Activated CD8-positive, alpha-beta T cell treated with anti-CD3 and anti-CD28 coated beads, Interleukin-2, amount 10 ng/mL, durations not matched to agents 7 days and 5 days (primary cell): Measurements from ENCODE around the gene DIP2C. TPM values are rescaled to one million over a fixed set of nuclear protein-coding genes. Genes with fewer than 3 reads are reported as not detected.

Experiments
- ATAC-seq: fragments of 150-1000 bp; cut with Tn5 transposase; one replicate; pipeline ENCODE4 v1.10.0; 2021; ENCODE audit warnings: moderate library complexity
- CTCF ChIA-PET: fragments of 350-600 bp; sonication (Branson Sonifier 250); formaldehyde crosslinking; loops from one replicate; lab custom pipeline; 2021; ENCODE audit warnings: antibody characterized with exemption; lab: Charles Lee
- POLR2A ChIA-PET: fragments of 350-600 bp; sonication (Branson Sonifier 250); formaldehyde crosslinking; loops from one replicate; lab custom pipeline; 2021; ENCODE audit warnings: antibody characterized with exemption; lab: Charles Lee
- DNase-seq: peaks from one replicate; pipeline ENCODE4 v3.0.0-alpha.2; 2020
- H3K27ac Mint-ChIP-seq: one replicate; pipeline ENCODE4 v1.8.0; 2021; ENCODE audit warnings: mild to moderate bottlenecking, mixed read lengths
- H3K27me3 Mint-ChIP-seq: one replicate; pipeline ENCODE4 v1.8.0; 2021; ENCODE audit warnings: low read depth, mixed read lengths
- H3K36me3 Mint-ChIP-seq: one replicate; pipeline ENCODE4 v1.8.0; 2021; ENCODE audit warnings: low read depth, mixed read lengths
- H3K4me1 Mint-ChIP-seq: one replicate; pipeline ENCODE4 v1.8.0; 2021; ENCODE audit warnings: low read depth, mixed read lengths
- H3K4me3 Mint-ChIP-seq: one replicate; pipeline ENCODE4 v1.8.0; 2021; ENCODE audit warnings: mild to moderate bottlenecking, mixed read lengths
- H3K9me3 Mint-ChIP-seq: one replicate; pipeline ENCODE4 v1.8.0; 2022; ENCODE audit warnings: mixed read lengths; ENCODE audit not compliant: insufficient read depth
- total RNA-seq, 2 experiments: library from RNA; stranded (reverse); gene quantifications; one replicate each; pipeline ENCODE4 v1.2.3, GENCODE V29; 2021

Gene DIP2C
- total RNA-seq, 2 experiments from 2014 or later, result 0.34 to 0.39 TPM

DNA sequence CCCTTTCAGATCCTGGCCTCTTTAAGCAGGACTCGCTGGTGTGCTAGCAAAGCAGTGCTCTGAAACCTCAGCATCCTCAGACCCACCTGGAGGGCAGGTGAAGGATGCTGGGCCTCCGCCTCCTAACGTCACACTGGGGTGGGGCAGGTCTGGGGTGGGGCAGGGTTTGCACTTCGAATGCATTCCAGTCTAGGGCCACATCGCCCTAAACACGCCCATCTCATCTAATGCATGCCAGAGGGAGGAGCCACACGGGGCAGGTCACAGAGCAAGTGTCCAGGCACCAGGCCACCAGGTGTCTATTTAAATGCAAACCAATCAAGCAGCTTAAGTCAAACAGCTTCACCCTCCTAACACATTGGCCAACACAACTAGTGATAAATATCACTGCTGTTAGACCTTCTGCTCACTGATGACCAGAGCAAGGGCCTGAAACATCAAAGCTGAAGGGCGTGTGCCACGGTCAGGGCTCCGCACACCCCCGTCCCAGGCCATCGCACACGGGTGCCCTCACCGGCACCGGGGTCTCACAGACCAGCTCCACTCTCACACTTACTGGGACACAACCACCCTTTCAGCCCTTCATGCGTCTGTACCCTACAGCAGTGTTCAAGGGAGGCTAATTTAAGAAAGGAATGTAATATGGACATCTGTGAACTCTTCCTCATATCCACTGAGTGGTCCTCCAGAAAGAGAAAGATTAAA, 47.1 kb downstream of the DIP2C start:
- DNase-seq, result no peak
- ChIA-PET POLR2A (no interaction called here), CTCF (no interaction called here)
- no peaks in the 10 kb centered on the region for H3K36me3 Mint-ChIP-seq
- H3K9me3 Mint-ChIP-seq, result no peaks in the 10 kb centered on the region
- no peak overlapping the region for H3K27ac Mint-ChIP-seq
- H3K4me1 Mint-ChIP-seq, result no peaks in the 10 kb centered on the region
- peaks cover 5% of the 10 kb centered on the region for H3K27me3 Mint-ChIP-seq
- ATAC-seq, result no peak
- H3K4me3 Mint-ChIP-seq, result no peak overlapping the region

DNA sequence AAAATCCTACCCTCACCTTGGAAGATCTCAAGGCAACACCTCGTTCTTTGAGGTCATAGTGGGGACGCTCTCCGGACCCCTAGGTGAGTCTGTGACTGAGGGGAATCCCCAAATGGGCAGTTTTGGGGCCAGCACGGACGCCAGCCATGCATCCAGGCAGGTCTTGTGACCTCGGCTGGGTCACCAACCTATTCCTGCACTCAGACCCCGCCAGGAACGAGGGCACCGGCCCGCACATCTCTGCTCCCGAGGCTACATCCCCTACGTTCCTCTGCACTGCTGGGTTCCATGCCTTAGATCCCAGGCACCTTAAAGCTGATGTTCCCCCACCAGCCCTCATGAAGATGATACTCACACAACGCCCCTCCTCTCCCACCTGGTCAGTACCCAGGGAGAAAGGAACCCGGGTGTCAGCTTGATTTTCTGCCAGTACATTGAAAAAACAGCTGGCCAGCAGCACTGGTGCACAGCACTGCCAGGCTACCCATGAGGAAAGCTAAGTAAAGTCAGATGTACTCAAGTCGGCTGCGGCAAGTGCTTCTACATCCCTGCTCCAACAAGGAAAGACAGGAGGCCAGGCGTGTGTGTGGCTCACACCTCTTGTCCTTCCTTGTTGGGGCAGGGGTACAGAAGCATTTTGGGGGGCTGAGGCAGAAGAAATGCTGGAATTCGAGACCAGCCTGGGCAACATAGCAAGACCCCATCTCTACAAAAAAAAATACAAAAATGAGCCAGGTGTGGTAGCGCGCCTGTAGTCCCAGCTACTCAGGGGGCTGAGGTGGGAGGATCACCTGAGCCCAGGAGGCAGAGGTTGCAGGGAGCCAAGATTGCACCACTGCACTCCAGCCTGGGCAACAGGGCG, 48.1 kb downstream of the DIP2C start:
- no peaks in the 10 kb centered on the region for H3K9me3 Mint-ChIP-seq
- no peak overlapping the region for H3K27ac Mint-ChIP-seq
- H3K4me3 Mint-ChIP-seq, result no peak overlapping the region
- DNase-seq (no peak), ATAC-seq (no peak)
- no peaks in the 10 kb centered on the region for H3K36me3 Mint-ChIP-seq
- peaks cover 13% of the 10 kb centered on the region for H3K27me3 Mint-ChIP-seq
- H3K4me1 Mint-ChIP-seq, result no peaks in the 10 kb centered on the region
- ChIA-PET CTCF (no interaction called here), POLR2A (no interaction called here)

DNA sequence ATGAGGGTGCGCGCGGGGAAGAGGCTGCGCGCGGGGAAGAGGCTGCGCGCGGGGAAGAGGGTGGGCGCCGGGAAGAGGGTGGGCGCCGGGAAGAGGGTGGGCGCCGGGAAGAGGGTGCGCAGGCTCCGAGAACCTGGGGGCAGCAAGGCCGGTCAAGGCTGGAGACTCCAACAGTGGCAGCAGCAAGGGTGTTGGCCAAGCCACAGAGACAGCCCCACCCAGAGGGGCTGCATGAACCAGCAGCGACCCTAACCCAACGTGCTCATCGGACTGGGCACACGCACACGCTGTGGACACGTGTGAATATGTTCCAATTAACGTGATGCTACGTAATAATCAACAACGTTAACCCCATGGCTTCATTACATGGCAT, 48.8 kb downstream of the DIP2C start:
- Mint-ChIP-seq H3K9me3 (no peaks in the 10 kb centered on the region), H3K4me3 (no peak overlapping the region), H3K27ac (no peak overlapping the region), H3K4me1 (no peaks in the 10 kb centered on the region), H3K36me3 (no peaks in the 10 kb centered on the region), H3K27me3 (peaks cover 15% of the 10 kb centered on the region)
- ChIA-PET CTCF (no interaction called here), POLR2A (no interaction called here)
- DNase-seq, result no peak
- no peak for ATAC-seq

DNA sequence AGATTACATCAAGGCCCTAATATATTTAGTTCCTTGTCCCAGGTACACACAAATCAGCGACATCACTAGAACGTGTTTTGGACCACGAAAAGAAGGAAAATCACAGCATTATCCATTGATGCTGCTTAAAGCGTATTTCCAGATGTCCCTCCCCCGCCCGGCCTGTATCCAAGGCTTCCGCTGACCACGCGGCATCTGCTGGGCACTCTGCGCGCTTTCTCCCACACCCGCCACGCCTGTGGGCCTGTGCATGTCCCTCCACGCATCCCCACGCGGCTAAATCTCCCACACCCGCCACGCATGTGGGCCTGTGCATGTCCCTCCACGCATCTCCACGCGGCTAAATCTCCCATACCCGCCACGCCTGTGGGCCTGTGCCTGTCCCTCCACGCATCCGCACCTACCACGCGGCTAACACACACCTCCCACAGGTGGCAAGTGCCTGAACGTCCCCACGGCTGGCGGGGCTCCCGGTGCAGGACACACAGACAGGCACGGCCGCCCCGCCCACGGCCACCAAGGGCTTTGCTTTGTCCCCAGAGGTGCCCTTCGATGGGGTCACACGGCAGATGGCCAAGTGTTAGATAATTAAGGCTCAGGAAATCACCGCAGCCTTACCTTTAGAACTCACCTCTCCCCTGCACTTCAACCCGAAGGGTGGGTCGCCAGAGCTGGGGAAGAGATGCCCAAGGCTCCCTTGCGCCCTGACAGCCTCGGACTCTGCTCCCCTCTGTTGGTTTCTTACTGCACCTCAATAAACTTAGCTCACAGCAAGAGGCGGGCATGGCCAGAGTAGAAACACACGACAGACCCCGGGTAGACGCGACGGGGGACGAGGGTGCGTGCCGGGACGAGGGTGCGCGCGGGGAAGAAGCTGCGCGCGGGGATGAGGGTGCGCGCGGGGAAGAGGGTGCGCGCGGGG, 49.5 kb downstream of the DIP2C start:
- H3K4me1 Mint-ChIP-seq, result no peaks in the 10 kb centered on the region
- DNase-seq (no peak), ATAC-seq (no peak)
- no peaks in the 10 kb centered on the region for H3K36me3 Mint-ChIP-seq
- POLR2A ChIA-PET, result no interaction called here
- CTCF ChIA-PET, result no interaction called here
- H3K4me3 Mint-ChIP-seq, result no peak overlapping the region
- H3K27ac Mint-ChIP-seq, result no peak overlapping the region
- H3K27me3 Mint-ChIP-seq, result peaks cover 15% of the 10 kb centered on the region
- no peaks in the 10 kb centered on the region for H3K9me3 Mint-ChIP-seq

DNA sequence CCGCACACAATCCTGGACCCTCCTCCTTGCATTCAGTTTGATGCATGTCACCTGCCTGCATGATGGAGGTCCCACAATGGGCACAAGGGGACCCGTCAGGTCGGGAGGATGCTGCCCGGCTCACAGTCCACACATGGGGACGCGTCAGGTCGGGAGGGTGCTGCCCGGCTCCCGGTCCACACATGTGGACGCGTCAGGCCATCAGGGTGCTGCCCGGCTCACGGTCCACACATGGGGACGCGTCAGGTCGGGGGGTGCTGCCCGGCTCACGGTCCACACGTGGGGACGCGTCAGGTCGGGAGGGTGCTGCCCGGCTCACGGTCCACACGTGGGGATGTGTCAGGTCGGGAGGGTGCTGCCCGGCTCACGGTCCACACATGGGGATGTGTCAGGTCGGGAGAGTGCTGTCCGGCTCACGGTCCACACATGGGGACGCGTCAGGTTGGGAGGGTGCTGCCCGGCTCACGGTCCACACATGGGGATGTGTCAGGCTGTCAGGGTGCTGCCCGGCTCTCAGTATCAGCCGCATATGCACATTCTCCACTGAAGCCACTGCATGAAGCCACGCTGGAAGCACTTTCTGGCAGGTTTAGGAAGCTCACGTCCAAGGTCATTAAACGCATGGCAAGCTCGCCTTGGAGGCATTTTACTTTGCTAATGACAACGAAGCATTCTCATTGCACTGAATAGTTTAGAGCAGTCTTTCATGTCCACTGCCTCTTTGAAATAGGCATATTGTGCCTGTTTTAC, 50.3 kb downstream of the DIP2C start:
- H3K9me3 Mint-ChIP-seq, result no peaks in the 10 kb centered on the region
- no peak overlapping the region for H3K27ac Mint-ChIP-seq
- no peaks in the 10 kb centered on the region for H3K36me3 Mint-ChIP-seq
- no peak overlapping the region for H3K4me3 Mint-ChIP-seq
- POLR2A ChIA-PET, result no interaction called here
- CTCF ChIA-PET, result no interaction called here
- DNase-seq (no peak), ATAC-seq (no peak)
- H3K4me1 Mint-ChIP-seq, result no peaks in the 10 kb centered on the region
- H3K27me3 Mint-ChIP-seq, result peaks cover 19% of the 10 kb centered on the region

DNA sequence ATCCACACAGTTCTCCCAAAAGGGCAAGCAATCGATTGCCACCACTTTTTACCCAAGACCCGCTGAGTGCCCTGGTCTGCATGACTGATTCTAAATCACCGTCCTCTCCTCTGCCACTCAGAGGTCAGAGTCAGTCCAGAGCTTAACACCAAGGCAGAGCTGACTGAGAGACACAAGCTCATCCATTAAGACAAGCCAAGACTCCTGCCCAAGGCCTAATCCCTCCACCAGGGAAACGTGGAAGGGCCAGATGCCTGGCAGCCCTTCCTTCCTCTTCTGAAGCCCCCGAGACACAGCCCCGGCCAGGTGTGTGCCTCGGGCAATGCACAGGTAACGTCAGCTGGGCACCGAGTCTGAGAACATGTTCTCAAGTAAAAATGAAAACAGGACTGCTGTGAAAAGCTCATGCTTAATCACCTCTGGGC, 51.7 kb downstream of the DIP2C start:
- no peaks in the 10 kb centered on the region for H3K4me1 Mint-ChIP-seq
- ChIA-PET CTCF (no interaction called here), POLR2A (interaction anchor here (0.7 kb wide), 1 partner anchor 195 kb away, joined by 3 read pairs; no protein-coding TSS in a partner anchor)
- ATAC-seq (no peak), DNase-seq (no peak)
- H3K4me3 Mint-ChIP-seq, result no peak overlapping the region
- H3K9me3 Mint-ChIP-seq, result no peaks in the 10 kb centered on the region
- no peaks in the 10 kb centered on the region for H3K36me3 Mint-ChIP-seq
- no peak overlapping the region for H3K27ac Mint-ChIP-seq
- H3K27me3 Mint-ChIP-seq, result peaks cover 19% of the 10 kb centered on the region

DNA sequence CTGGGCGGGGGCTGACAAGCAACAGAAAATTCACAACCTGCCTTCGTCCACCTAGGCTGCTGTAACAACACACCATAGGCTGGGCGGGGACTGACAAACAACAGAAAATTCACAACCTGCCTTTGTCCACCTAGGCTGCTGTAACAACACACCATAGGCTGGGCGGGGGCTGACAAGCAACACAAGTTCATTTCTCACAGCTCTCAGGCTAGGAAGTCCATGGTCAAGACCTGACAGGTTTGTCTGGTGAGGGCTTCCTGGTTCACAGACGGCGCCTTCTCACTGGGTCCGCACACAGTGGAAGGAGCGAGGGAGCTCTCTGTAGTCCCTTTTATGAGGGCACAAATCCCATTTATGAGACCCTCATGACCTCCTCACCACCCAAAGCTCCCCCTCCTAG, 52.2 kb downstream of the DIP2C start:
- no peak for ATAC-seq
- DNase-seq, result no peak
- H3K4me3 Mint-ChIP-seq, result no peak overlapping the region
- H3K9me3 Mint-ChIP-seq, result no peaks in the 10 kb centered on the region
- H3K27ac Mint-ChIP-seq, result no peak overlapping the region
- no peaks in the 10 kb centered on the region for H3K4me1 Mint-ChIP-seq
- peaks cover 19% of the 10 kb centered on the region for H3K27me3 Mint-ChIP-seq
- ChIA-PET CTCF (no interaction called here), POLR2A (no interaction called here)
- no peaks in the 10 kb centered on the region for H3K36me3 Mint-ChIP-seq

DNA sequence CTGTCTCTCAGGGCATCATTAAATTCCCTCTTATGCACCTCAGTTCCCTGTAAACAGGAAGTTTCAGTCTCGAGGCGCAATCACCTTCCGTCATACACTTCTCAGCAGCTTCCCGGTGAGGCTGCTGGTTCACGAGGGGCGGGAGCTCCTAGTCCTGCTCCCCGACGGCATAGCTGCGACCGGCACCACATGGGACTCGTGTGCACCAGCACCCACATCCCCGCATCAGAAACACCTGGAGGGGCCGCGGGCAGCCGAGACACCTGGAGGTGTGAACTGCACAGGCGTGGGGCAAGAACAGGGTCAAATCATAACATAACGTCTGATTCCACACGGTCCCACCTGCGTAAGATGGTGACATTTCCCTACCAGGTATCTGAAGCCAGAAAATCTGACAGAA, 52.7 kb downstream of the DIP2C start:
- H3K9me3 Mint-ChIP-seq, result no peaks in the 10 kb centered on the region
- no peaks in the 10 kb centered on the region for H3K4me1 Mint-ChIP-seq
- ChIA-PET POLR2A (no interaction called here), CTCF (no interaction called here)
- ATAC-seq (no peak), DNase-seq (no peak)
- peaks cover 19% of the 10 kb centered on the region for H3K27me3 Mint-ChIP-seq
- no peak overlapping the region for H3K4me3 Mint-ChIP-seq
- no peaks in the 10 kb centered on the region for H3K36me3 Mint-ChIP-seq
- H3K27ac Mint-ChIP-seq, result no peak overlapping the region

DNA sequence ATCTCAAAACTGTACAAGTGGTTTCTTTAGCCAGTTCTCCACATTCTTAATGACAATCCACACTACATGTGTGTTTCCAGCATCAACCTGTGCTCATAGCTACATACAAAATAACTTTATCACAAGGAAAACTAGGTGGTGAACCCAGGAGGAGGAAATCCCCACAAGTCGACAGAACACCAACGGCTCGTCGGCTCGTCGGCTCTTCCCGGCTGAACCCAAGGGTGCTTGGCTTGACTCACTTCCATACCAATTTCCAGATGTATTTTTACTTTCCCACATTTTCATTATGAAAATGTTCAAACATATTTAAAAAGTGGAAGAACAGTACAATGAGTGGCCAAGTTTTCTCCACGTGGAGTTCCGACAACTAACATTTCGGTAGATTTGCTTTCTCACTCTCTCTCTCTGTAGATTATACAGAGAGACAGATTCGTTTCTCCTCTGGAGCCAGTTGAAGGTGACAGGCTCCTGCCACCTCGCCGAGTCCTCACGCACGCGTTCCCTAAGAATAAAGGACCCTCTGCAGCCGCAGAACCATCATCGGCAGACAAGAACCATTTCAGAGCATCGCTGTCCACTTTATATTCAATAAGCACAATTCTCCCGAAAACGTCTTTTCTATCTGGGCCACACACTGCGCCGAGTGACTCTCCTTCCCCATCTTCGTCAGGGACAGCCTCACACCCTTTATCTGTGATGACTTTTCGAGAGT, 53.3 kb downstream of the DIP2C start:
- ATAC-seq (no peak), DNase-seq (no peak)
- Mint-ChIP-seq H3K27ac (no peak overlapping the region), H3K4me1 (no peaks in the 10 kb centered on the region), H3K36me3 (no peaks in the 10 kb centered on the region), H3K4me3 (no peak overlapping the region), H3K9me3 (no peaks in the 10 kb centered on the region), H3K27me3 (peaks cover 19% of the 10 kb centered on the region)
- ChIA-PET CTCF (no interaction called here), POLR2A (no interaction called here)

DNA sequence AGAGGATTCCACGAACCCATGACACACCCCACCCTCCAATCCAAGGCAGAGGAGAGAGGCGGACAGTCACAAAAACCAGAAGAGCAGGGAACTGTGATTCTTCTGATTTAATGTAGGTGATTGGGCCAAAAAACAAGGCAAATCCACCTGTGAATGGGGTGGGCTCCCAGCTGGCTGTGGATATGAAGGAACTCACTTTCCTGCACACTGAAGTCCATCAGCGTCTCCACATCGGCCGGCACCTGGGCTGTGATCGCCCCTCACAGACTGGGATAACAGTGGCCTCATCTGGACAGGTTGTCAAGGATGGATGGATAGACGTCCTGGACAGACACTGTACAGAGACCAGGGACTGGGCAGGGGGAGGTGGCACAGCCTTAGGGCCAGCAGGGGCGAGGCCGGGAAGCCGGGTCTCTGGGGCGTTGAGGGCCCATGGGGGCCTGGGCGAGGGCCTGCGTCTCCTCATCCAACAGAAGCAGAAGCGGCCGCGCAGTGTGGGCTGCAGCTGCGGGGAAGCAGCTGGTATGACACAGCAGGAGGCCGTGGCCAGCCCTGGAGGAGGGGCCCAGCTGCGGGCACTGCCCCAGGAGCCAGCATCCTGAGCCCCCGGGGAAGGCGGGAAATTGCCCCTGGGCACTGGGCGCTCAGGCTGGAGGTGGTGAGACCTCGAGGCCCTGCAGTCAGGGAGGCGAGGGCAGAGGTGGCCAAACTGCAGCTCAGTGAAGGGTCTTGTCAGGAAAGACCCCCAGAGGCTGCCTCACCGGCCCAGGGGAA, 54.2 kb downstream of the DIP2C start:
- H3K4me1 Mint-ChIP-seq, result no peaks in the 10 kb centered on the region
- POLR2A ChIA-PET, result no interaction called here

More for the DNA sequence above, 54.2 kb downstream of the DIP2C start:
- DNase-seq, result no peak
- CTCF ChIA-PET, result no interaction called here
- H3K9me3 Mint-ChIP-seq, result no peaks in the 10 kb centered on the region
- no peak overlapping the region for H3K4me3 Mint-ChIP-seq
- peaks cover 20% of the 10 kb centered on the region for H3K27me3 Mint-ChIP-seq
- ATAC-seq, result no peak
- H3K36me3 Mint-ChIP-seq, result no peaks in the 10 kb centered on the region
- no peak overlapping the region for H3K27ac Mint-ChIP-seq
